Breast epithelium (tissue), 3 donors: ENCODE data around the gene ARG1.

Experiments
- CTCF ChIP-seq, 3 donors: fragments of 450-650 bp; IDR thresholded peaks; one replicate each; pipeline ENCODE4 v1.5.1; 2016 to 2017; ENCODE audit warnings: antibody characterized with exemption in 3 of 3, mild to moderate bottlenecking in 3 of 3, moderate library complexity in 3 of 3
- POLR2AphosphoS5 ChIP-seq, 3 donors: sonication (generic); formaldehyde crosslinking; IDR thresholded peaks; one replicate each; pipeline ENCODE4 v1.6.1; 2017; ENCODE audit warnings: antibody characterized with exemption in 3 of 3

GRCh38 chr6:131574133-131574532 is 1.1 kb downstream of the ARG1 start:
- TF ChIP-seq CTCF (IDR thresholded peaks at IDR 0.05) (no peak), POLR2AphosphoS5 (IDR thresholded peaks at IDR 0.05) (no peak)
